ENCODE results near the gene PDLIM7. TPM values are rescaled to one million over a fixed set of nuclear protein-coding genes. Genes with fewer than 3 reads are reported as not detected.

PDLIM7 gene
- total and polyA plus RNA-seq, 2 of the 8 experiments (the other 6 are each of a cell fraction or from before 2014, with no cell fraction given), result 67.3 to 94.2 TPM

GRCh38 chr5:177530638-177531037 lies 33.2 kb upstream of the PDLIM7 start:
- Histone ChIP-seq H3K14ac (ENCODE audit: insufficient read length) (no peak overlapping the region), H3K18ac (ENCODE audit: extremely low read depth, low read length) (no peak overlapping the region), H3K27me3 (replicated peaks in 1 of 4; ENCODE audit: control insufficient read depth in 3 of 4, extremely low read depth in 1 of 4, insufficient read depth in 3 of 4, low read length in 3 of 4) (no peaks in the 10 kb centered on the region), H2BK15ac (ENCODE audit: low read length) (no peak overlapping the region), H3K4me2 (ENCODE audit: insufficient read depth in 1 of 2, low read depth in 2 of 2, low read length in 2 of 2) (no peak overlapping the region), H2BK12ac (ENCODE audit: low read depth, low read length) (no peak overlapping the region), H2BK20ac (ENCODE audit: low read length) (no peak overlapping the region), H2BK5ac (ENCODE audit: low read depth, low read length) (no peak overlapping the region), H3K27ac (ENCODE audit: low read depth, low read length) (no peak overlapping the region), H3K23me2 (ENCODE audit: low read depth, low read length) (no peaks in the 10 kb centered on the region), H4K8ac (ENCODE audit: extremely low read depth, insufficient read depth, low read length) (no peak overlapping the region), H4K5ac (ENCODE audit: insufficient read length, low read depth, low read length) (no peak overlapping the region), H2BK120ac (replicated peaks; ENCODE audit: low read depth, low read length) (no peak overlapping the region), H2AK5ac (ENCODE audit: low read depth, low read length) (no peak overlapping the region), H2AFZ (ENCODE audit: low read length) (no peak overlapping the region), H4K20me1 (replicated peaks in 1 of 2; ENCODE audit: control insufficient read depth in 1 of 2, insufficient read depth in 2 of 2, low read length in 2 of 2) (peaks cover 4 to 14% of the 10 kb centered on the region in 2 experiments), H3K79me2 (ENCODE audit: control insufficient read depth in 1 of 2, insufficient read depth in 2 of 2, low read length in 2 of 2) (no peaks in the 10 kb centered on the region; a peak in 1 of 4 replicates), H3K4me3 (ENCODE audit: extremely low read depth in 1 of 4, insufficient read depth in 2 of 4, low read depth in 3 of 4, low read length in 4 of 4) (no peak overlapping the region), H3K4ac (replicated peaks; ENCODE audit: insufficient read length, low read depth, low read length) (no peak overlapping the region), H3K79me1 (ENCODE audit: low read depth, low read length) (peaks cover 12% of the 10 kb centered on the region), H4K91ac (replicated peaks; ENCODE audit: insufficient read length, low read length) (no peak overlapping the region), H3K36me3 (ENCODE audit: control insufficient read depth in 2 of 4, insufficient read depth in 4 of 4, low read length in 3 of 4) (peaks cover 22 to 77% (median 33%) of the 10 kb centered on the region in 4 experiments; a peak in 6 of 8 replicates), H3K9me3 (ENCODE audit: insufficient read depth in 2 of 2, low read depth in 1 of 2, low read length in 1 of 2) (no peaks in the 10 kb centered on the region), H3K23ac (ENCODE audit: insufficient read length) (no peak overlapping the region), H3K4me1 (replicated peaks in 1 of 4; ENCODE audit: control insufficient read depth in 3 of 4, insufficient read depth in 4 of 4, low read length in 3 of 4) (no peaks in the 10 kb centered on the region), H3K56ac (replicated peaks; ENCODE audit: insufficient read length, low read depth, low read length) (no peak overlapping the region), H3K9ac (replicated peaks in 1 of 4; ENCODE audit: extremely low read depth in 1 of 4, low read depth in 3 of 4, low read length in 3 of 4) (no peak overlapping the region)
- POLR2A ChIA-PET (ENCODE audit: partially characterized antibody), result interaction anchor here (0.9 to 2.3 kb wide), 5 partner anchors 9 to 67 kb away, joined by 3 to 11 read pairs (median 4); partner anchors contain the start of gene DDX41
- WGBS, 2 experiments (ENCODE audit: extremely low coverage in 1 of 2, insufficient coverage in 1 of 2, insufficient read length in 1 of 2, insufficient replicate concordance in 2 of 2, low coverage in 1 of 2, low lambda C conversion rate in 2 of 2, missing lambda C conversion rate in 1 of 2), result 90% methylated on average over 3 of the region's 3 CpGs; no CpG with 5 or more reads in 1 of the 2 experiments
- no peak for DNase-seq (ENCODE audit: low read depth in 1 of 2, low spot score in 2 of 2)
- no peak for FAIRE-seq
- CTCF ChIA-PET (ENCODE audit: partially characterized antibody), result interaction anchor here (1.0 to 1.8 kb wide), 4 partner anchors 10 to 48 kb away, joined by 3 to 7 read pairs (median 4); no protein-coding TSS in a partner anchor
- TF ChIP-seq MAFK (IDR thresholded peaks at IDR 0.05; ENCODE audit: low read depth, low read length), result no peak
- no peak for TF ChIP-seq CHD1 (IDR thresholded peaks at IDR 0.05; ENCODE audit: low read depth, low read length)
- no peak for TF ChIP-seq SAP30 (IDR thresholded peaks at IDR 0.05; ENCODE audit: insufficient read depth, insufficient replicate concordance, low read length)
- TF ChIP-seq SUZ12 (IDR thresholded peaks at IDR 0.05; ENCODE audit: low read length), result no peak
- TF ChIP-seq SIRT6 (IDR thresholded peaks at IDR 0.05; ENCODE audit: low read length), result no peak
- TF ChIP-seq POLR2AphosphoS5 (IDR thresholded peaks at IDR 0.05; ENCODE audit: low read depth, low read length), result no peak
- no peak for TF ChIP-seq MAX (IDR thresholded peaks at IDR 0.05)
- no peak for TF ChIP-seq EP300 (IDR thresholded peaks at IDR 0.05; ENCODE audit: borderline replicate concordance in 1 of 2, low read depth in 2 of 2, low read length in 2 of 2)
- TF ChIP-seq HDAC6 (IDR thresholded peaks at IDR 0.05; ENCODE audit: low read depth, low read length), result no peak
- no peak for TF ChIP-seq GTF2F1 (IDR thresholded peaks at IDR 0.05; ENCODE audit: borderline replicate concordance, low read depth, low read length)
- TF ChIP-seq USF2 (IDR thresholded peaks at IDR 0.05; ENCODE audit: low read length), result no peak

All from H1 (cell line).